ENCODE results near the gene CGB3. TPM values are rescaled to one million over a fixed set of nuclear protein-coding genes. Genes with fewer than 3 reads are reported as not detected.

Gene CGB3
- total RNA-seq, 1 experiment from 2014 or later, result 0.46 TPM

DNA sequence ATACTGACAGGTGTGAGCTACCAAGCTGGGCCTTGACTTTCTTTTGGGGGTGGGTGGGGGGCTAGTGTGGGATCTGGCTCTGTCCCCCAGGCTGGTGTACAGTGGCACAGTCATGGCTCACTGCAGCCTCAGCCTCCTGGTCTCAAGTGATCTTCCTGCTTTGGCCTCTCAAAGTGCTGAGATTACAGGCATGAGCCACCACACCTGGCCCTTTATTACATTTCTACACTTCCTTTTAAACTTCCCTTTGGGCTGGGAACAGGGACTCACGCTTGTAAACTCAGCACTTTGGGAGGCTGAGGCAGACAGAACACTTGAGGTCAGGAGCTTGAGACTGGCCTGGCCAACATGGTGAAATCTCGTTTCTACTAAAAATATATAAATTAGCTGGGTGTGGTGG is 47.1 kb downstream of the CGB3 start:
- H3K23me2 ChIP-seq (ENCODE audit: insufficient read length, low read depth, low read length, poor library complexity, severe bottlenecking), result no peaks in the 10 kb centered on the region
- H4K20me1 ChIP-seq (ENCODE audit: control insufficient read depth, insufficient read depth, insufficient read length), result no peaks in the 10 kb centered on the region
- no peaks in the 10 kb centered on the region for H3K27me3 ChIP-seq (ENCODE audit: insufficient read depth, low read length)
- H4K91ac ChIP-seq (ENCODE audit: insufficient read length, low read depth, low read length), result no peak overlapping the region
- no peak overlapping the region for H2BK15ac ChIP-seq (ENCODE audit: low read depth, low read length)
- no peak for DNase-seq
- H3K23ac ChIP-seq (ENCODE audit: insufficient read length, low read depth, low read length), result no peak overlapping the region
- no peak overlapping the region for H2AK5ac ChIP-seq (ENCODE audit: insufficient read length, low read length)
- H3K27ac Mint-ChIP-seq, result no peak overlapping the region
- no peak overlapping the region for H3K4ac ChIP-seq (ENCODE audit: low read depth, low read length)
- no peaks in the 10 kb centered on the region for H3K79me1 ChIP-seq (ENCODE audit: insufficient read depth, low read depth, low read length, poor library complexity, severe bottlenecking)
- H2BK5ac ChIP-seq (ENCODE audit: insufficient read length, low read length), result no peak overlapping the region
- peaks cover 20 to 48% (median 42%) of the 10 kb centered on the region in 3 experiments for H3K36me3 Mint-ChIP-seq (ENCODE audit: insufficient read depth in 1 of 3, low read depth in 3 of 3)
- no peak overlapping the region for H3K56ac ChIP-seq (ENCODE audit: insufficient read length, low read depth, low read length)
- no peak overlapping the region for H3K14ac ChIP-seq (ENCODE audit: insufficient read depth, low read length)
- H3K4me3 Mint-ChIP-seq, result no peak overlapping the region
- WGBS (ENCODE audit: extremely low coverage, insufficient read length, low lambda C conversion rate), result no CpG with 5 or more reads among the region's 2 CpGs
- H3K27me3 Mint-ChIP-seq (ENCODE audit: low read depth), result no peaks in the 10 kb centered on the region
- TF ChIP-seq, protein P1, sequence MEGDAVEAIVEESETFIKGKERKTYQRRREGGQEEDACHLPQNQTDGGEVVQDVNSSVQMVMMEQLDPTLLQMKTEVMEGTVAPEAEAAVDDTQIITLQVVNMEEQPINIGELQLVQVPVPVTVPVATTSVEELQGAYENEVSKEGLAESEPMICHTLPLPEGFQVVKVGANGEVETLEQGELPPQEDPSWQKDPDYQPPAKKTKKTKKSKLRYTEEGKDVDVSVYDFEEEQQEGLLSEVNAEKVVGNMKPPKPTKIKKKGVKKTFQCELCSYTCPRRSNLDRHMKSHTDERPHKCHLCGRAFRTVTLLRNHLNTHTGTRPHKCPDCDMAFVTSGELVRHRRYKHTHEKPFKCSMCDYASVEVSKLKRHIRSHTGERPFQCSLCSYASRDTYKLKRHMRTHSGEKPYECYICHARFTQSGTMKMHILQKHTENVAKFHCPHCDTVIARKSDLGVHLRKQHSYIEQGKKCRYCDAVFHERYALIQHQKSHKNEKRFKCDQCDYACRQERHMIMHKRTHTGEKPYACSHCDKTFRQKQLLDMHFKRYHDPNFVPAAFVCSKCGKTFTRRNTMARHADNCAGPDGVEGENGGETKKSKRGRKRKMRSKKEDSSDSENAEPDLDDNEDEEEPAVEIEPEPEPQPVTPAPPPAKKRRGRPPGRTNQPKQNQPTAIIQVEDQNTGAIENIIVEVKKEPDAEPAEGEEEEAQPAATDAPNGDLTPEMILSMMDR (conservative IDR thresholded peaks at IDR 0.05), result no peak
- H2BK120ac ChIP-seq (ENCODE audit: low read depth, low read length, poor library complexity, severe bottlenecking), result no peak overlapping the region
- no peak overlapping the region for H2BK20ac ChIP-seq (ENCODE audit: low read depth, low read length, poor library complexity, severe bottlenecking)
- no peak overlapping the region for H4K8ac ChIP-seq (replicated peaks; ENCODE audit: insufficient read length, low read depth, low read length)
- no peaks in the 10 kb centered on the region; a peak in 1 of 5 replicates for H3K9me3 Mint-ChIP-seq
- no peak overlapping the region for H3K4me2 ChIP-seq (ENCODE audit: insufficient read depth, insufficient read length, low read length)
- H3K18ac ChIP-seq (ENCODE audit: insufficient read length, low read depth, low read length), result no peak overlapping the region
- H2BK12ac ChIP-seq (ENCODE audit: insufficient read length, low read depth, low read length), result no peak overlapping the region
- no peak overlapping the region for H3T11ph ChIP-seq (ENCODE audit: low read length)
- no peak overlapping the region for H3K27ac ChIP-seq (ENCODE audit: insufficient read length, low read depth, low read length)
- H2AFZ ChIP-seq (ENCODE audit: low read length), result no peak overlapping the region
- H3K4me1 Mint-ChIP-seq, result no peaks in the 10 kb centered on the region
- H4K5ac ChIP-seq (ENCODE audit: insufficient read length, low read depth, low read length), result no peak overlapping the region
- H3K9ac ChIP-seq (ENCODE audit: extremely low read depth, insufficient read length, low read length), result no peak overlapping the region
- H3K4me1 ChIP-seq (ENCODE audit: insufficient read depth, low read length), result no peaks in the 10 kb centered on the region
- no peaks in the 10 kb centered on the region for H3K79me2 ChIP-seq (ENCODE audit: insufficient read depth, low read length)
- H3K9me3 ChIP-seq (ENCODE audit: control insufficient read depth, low read depth, low read length), result no peaks in the 10 kb centered on the region
